AG04449 (cell line): ENCODE data around the gene ATP10A.

ENCODE experiments used
- CTCF ChIA-PET: fragments of 350-600 bp; formaldehyde crosslinking; extraction: SDS; loops from one replicate; lab custom pipeline; 2021; ENCODE audit warnings: antibody characterized with exemption; lab: Yijun Ruan, JAX
- POLR2A ChIA-PET: fragments of 400-600, 350-600 bp; formaldehyde crosslinking; extraction: SDS; loops from one replicate; lab custom pipeline; 2020; ENCODE audit warnings: antibody characterized with exemption, inconsistent platforms; lab: Yijun Ruan, JAX
- DNase-seq: peaks from one replicate; pipeline ENCODE4 v3.0.0-alpha.2; 2010; ENCODE audit warnings: low read depth, low spot score
- H3K4me3 ChIP-seq: 2 replicates; pipeline ENCODE4 v1.5.1; 2011; ENCODE audit warnings: low read depth, mild to moderate bottlenecking, control low read depth, low read length
- CTCF ChIP-seq: IDR thresholded peaks from one replicate; pipeline ENCODE4 v1.5.1; 2011; ENCODE audit warnings: mild to moderate bottlenecking, moderate library complexity, low read length, control low read depth, inconsistent platforms; ENCODE audit not compliant: insufficient read depth; ENCODE audit errors: missing control alignments

Gene ATP10A

GRCh38 chr15:25792128-25792527, 71.0 kb downstream of the ATP10A start:
- H3K4me3 ChIP-seq, result no peak overlapping the region
- no peak for DNase-seq
- POLR2A ChIA-PET, result no interaction called here
- TF ChIP-seq CTCF, result no peak
- CTCF ChIA-PET, result interaction anchor here (1.6 kb wide), 1 partner anchor 141 kb away, joined by 7 read pairs; no protein-coding TSS in a partner anchor

- peak overlapping the region; percentile 13 for H3K4me3 ChIP-seq
- DNase-seq, result peak; percentile 73
- no peak for TF ChIP-seq CTCF
- ChIA-PET POLR2A (interaction anchor here (0.7 to 1.5 kb wide), 3 partner anchors 14 to 144 kb away, joined by 3 to 4 read pairs (median 3); no protein-coding TSS in a partner anchor), CTCF (interaction anchor here (0.7 to 2.4 kb wide), 2 partner anchors 22 to 144 kb away, joined by 3 to 14 read pairs; no protein-coding TSS in a partner anchor)
These were observed 73.0 kb downstream of the ATP10A start for GRCh38 chr15:25790000-25790660.

- no peak for TF ChIP-seq CTCF
- POLR2A ChIA-PET, result interaction anchor here (0.7 to 1.5 kb wide), 3 partner anchors 14 to 144 kb away, joined by 3 to 4 read pairs (median 3); no protein-coding TSS in a partner anchor
- CTCF ChIA-PET, result interaction anchor here (0.7 to 2.4 kb wide), 2 partner anchors 23 to 144 kb away, joined by 3 to 14 read pairs; no protein-coding TSS in a partner anchor
- no peak overlapping the region for H3K4me3 ChIP-seq
- DNase-seq, result no peak
These were observed 73.5 kb downstream of the ATP10A start for GRCh38 chr15:25789616-25789999.

GRCh38 chr15:25789211-25789610, 73.9 kb downstream of the ATP10A start:
- ChIA-PET POLR2A (interaction anchor here (1.5 kb wide), 1 partner anchor 144 kb away, joined by 4 read pairs; no protein-coding TSS in a partner anchor), CTCF (interaction anchor here (0.7 to 2.4 kb wide), 3 partner anchors 29 to 145 kb away, joined by 3 to 14 read pairs (median 3); no protein-coding TSS in a partner anchor)
- no peak for DNase-seq
- H3K4me3 ChIP-seq, result no peak overlapping the region
- no peak for TF ChIP-seq CTCF

GRCh38 chr15:25787855-25788520, 75.1 kb downstream of the ATP10A start:
- no peak overlapping the region; the same call in 1 of the 2 replicates for H3K4me3 ChIP-seq
- CTCF ChIA-PET, result interaction anchor here (2.4 kb wide), 1 partner anchor 146 kb away, joined by 14 read pairs; no protein-coding TSS in a partner anchor
- TF ChIP-seq CTCF, result no peak
- no peak for DNase-seq
- POLR2A ChIA-PET, result interaction anchor here (0.8 kb wide), 1 partner anchor 74 kb away, joined by 3 read pairs; no protein-coding TSS in a partner anchor
